K562 (cell line): ENCODE results near the gene TMEM273. TPM values are rescaled to one million over a fixed set of nuclear protein-coding genes. Genes with fewer than 3 reads are reported as not detected.

ENCODE experiments used
- ATAC-seq: fragments of 200-7000 bp; cut with Tn5 transposase; 3 replicates; pipeline ENCODE4 v1.9.1; 2020; ENCODE audit warnings: moderate library complexity
- BruUV-seq: library from RNA; stranded (reverse); fragments of 400-500 nt; replicated peaks from 2 replicates; lab custom pipeline; 2021; lab: Mats Ljungman, UMichigan
- CTCF ChIA-PET: fragments of 300-600 bp; formaldehyde crosslinking; extraction: SDS; loops from one replicate; lab custom pipeline; 2021; ENCODE audit warnings: low intra/inter-chr PET ratio; lab: Yijun Ruan, JAX
- POLR2A ChIA-PET: fragments of 300-600, 350-650 bp; sonication (Branson Sonifier 250); formaldehyde crosslinking; extraction: SDS; loops from one replicate; lab custom pipeline; 2021; ENCODE audit warnings: antibody characterized with exemption, inconsistent platforms; lab: Yijun Ruan, JAX
- DNase-seq, 4 experiments: peaks; one replicate each; pipeline versions ENCODE4 v3.0.0 to v3.0.0-alpha.2; 2011 to 2018; ENCODE audit warnings: low spot score in 3 of 4, mixed read lengths in 3 of 4; ENCODE audit errors: extremely low read depth in 1 of 4
- FAIRE-seq: peaks from 2 replicates; lab custom pipeline; 2011; peaks lifted over from hg19 to GRCh38; lab: Jason Lieb, UNC
- H2AFZ ChIP-seq: 2 replicates; pipeline ENCODE4 v1.6.0; 2011; ENCODE audit warnings: low read depth, low read length, control low read depth, inconsistent platforms
- H3K27ac ChIP-seq: fragments of 200-600 bp; 3 replicates; pipeline ENCODE4 v1.8.0; 2011; ENCODE audit warnings: low read depth, mild to moderate bottlenecking, control low read depth, inconsistent platforms, low read length, moderate library complexity, mixed read lengths; ENCODE audit errors: extremely low read depth
- H3K27me3 ChIP-seq, 2 experiments: fragments of 300-600 bp in 1 of 2; 2 replicates in 1 of 2; 3 replicates in 1 of 2; pipeline versions ENCODE4 v1.6.0 to v1.8.0; 2011; ENCODE audit warnings: inconsistent platforms in 2 of 2, low read length in 2 of 2, mild to moderate bottlenecking in 1 of 2, mixed read lengths in 1 of 2, moderate library complexity in 1 of 2; ENCODE audit not compliant: control insufficient read depth in 2 of 2, insufficient read depth in 2 of 2
- H3K36me3 ChIP-seq: fragments of 300-600 bp; 3 replicates; pipeline ENCODE4 v1.8.0; 2011; ENCODE audit warnings: mild to moderate bottlenecking, low read length, inconsistent platforms; ENCODE audit not compliant: control insufficient read depth, insufficient read depth
- H3K4me1 ChIP-seq, 2 experiments: fragments of 200-600 bp in 1 of 2; replicated peaks in 1 of 2; 2 replicates in 1 of 2; 3 replicates in 1 of 2; pipeline versions ENCODE4 v1.5.1 to v1.8.0; 2011; ENCODE audit warnings: inconsistent platforms in 2 of 2, low read length in 2 of 2, mild to moderate bottlenecking in 1 of 2, mixed read lengths in 1 of 2, moderate library complexity in 1 of 2; ENCODE audit not compliant: control insufficient read depth in 2 of 2, insufficient read depth in 2 of 2
- H3K4me2 ChIP-seq: 2 replicates; pipeline ENCODE4 v1.6.1; 2011; ENCODE audit warnings: low read length, control low read depth, inconsistent platforms, mixed read lengths; ENCODE audit not compliant: insufficient read depth
- H3K4me3 ChIP-seq: fragments of 200-600 bp; sonication (generic), shearing (Covaris generic); 2 replicates; pipeline ENCODE4 v1.5.1; 2016; ENCODE audit warnings: control low read depth, inconsistent platforms
- H3K79me2 ChIP-seq: fragments of 200-600 bp; 3 replicates; pipeline ENCODE4 v1.8.0; 2011; ENCODE audit warnings: low read length, inconsistent platforms; ENCODE audit not compliant: control insufficient read depth, insufficient read depth
- H3K9ac ChIP-seq, 2 experiments: 2 replicates each; pipeline versions ENCODE4 v1.6.0 to v1.6.1; 2011; ENCODE audit warnings: low read depth in 2 of 2, low read length in 2 of 2, control low read depth in 1 of 2, inconsistent platforms in 1 of 2, mild to moderate bottlenecking in 1 of 2, mixed read lengths in 1 of 2; ENCODE audit not compliant: insufficient read depth in 1 of 2
- H3K9me1 ChIP-seq: one replicate; pipeline ENCODE4 v1.6.0; 2011; ENCODE audit warnings: inconsistent platforms, mild to moderate bottlenecking, low read length, moderate library complexity; ENCODE audit not compliant: control insufficient read depth, insufficient read depth
- H3K9me3 ChIP-seq: replicated peaks from 2 replicates; pipeline ENCODE4 v1.5.1; 2011; ENCODE audit warnings: low read depth, low read length, inconsistent platforms; ENCODE audit not compliant: control insufficient read depth, insufficient read depth
- H4K20me1 ChIP-seq: replicated peaks from 2 replicates; pipeline ENCODE4 v1.6.1; 2011; ENCODE audit warnings: low read length, inconsistent platforms, mixed read lengths; ENCODE audit not compliant: control insufficient read depth, insufficient read depth
- CHD1 ChIP-seq: fragments of 200-600 bp; sonication (generic); IDR thresholded peaks from one replicate; pipeline ENCODE4 v1.6.1; 2012; ENCODE audit warnings: mild to moderate bottlenecking, moderate library complexity, low read length, inconsistent platforms
- DACH1 ChIP-seq: fragments of 450-650 bp; IDR thresholded peaks from 2 replicates; pipeline ENCODE4 v1.6.1; 2018; ENCODE audit not compliant: partially characterized antibody
- ETV5 ChIP-seq: sonication (generic); formaldehyde crosslinking; IDR thresholded peaks from 2 replicates; pipeline ENCODE4 v1.4.0; 2020; ENCODE audit warnings: low read depth, mild to moderate bottlenecking, missing genetic modification reagents
- FOXJ2 ChIP-seq: fragments of 200-800 bp; sonication (Bioruptor generic); IDR thresholded peaks from 2 replicates; pipeline ENCODE4 v1.6.1; 2016; ENCODE audit warnings: missing genetic modification characterization, missing compliant biosample characterization
- HDAC2 ChIP-seq: fragments of 450-650 bp; IDR thresholded peaks from 2 replicates; pipeline ENCODE4 v1.6.1; 2016; ENCODE audit warnings: mild to moderate bottlenecking
- HDGF ChIP-seq: fragments of 450-650 bp; IDR thresholded peaks from 2 replicates; pipeline ENCODE4 v1.6.1; 2016
- HNRNPLL ChIP-seq: fragments of 200-400 bp; formaldehyde crosslinking; IDR thresholded peaks from 2 replicates; pipeline ENCODE4 v1.6.1; 2017; ENCODE audit warnings: low read length, low read depth, mild to moderate bottlenecking; ENCODE audit not compliant: poor library complexity, severe bottlenecking
- HNRNPUL1 ChIP-seq: fragments of 200-400 bp; formaldehyde crosslinking; IDR thresholded peaks from 2 replicates; pipeline ENCODE4 v1.6.1; 2017; ENCODE audit warnings: low read length
- MTA2 ChIP-seq: fragments of 450-650 bp; IDR thresholded peaks from 2 replicates; pipeline ENCODE4 v1.6.1; 2016; ENCODE audit warnings: low read depth
- MTF1 ChIP-seq: fragments of 250-450 bp; sonication (Bioruptor Pico); IDR thresholded peaks from 2 replicates; pipeline ENCODE4 v1.9.0; 2021; ENCODE audit warnings: moderate library complexity, mild to moderate bottlenecking, inconsistent platforms, borderline replicate concordance
- RBM39 ChIP-seq: fragments of 200-400 bp; formaldehyde crosslinking; optimal IDR thresholded peaks from 2 replicates; pipeline ENCODE3; 2018; ENCODE audit warnings: low read depth, low read length
- SLC30A9 ChIP-seq: fragments of 250-450 bp; sonication (Bioruptor Pico); IDR thresholded peaks from 2 replicates; pipeline ENCODE4 v1.8.0; 2022; ENCODE audit warnings: mild to moderate bottlenecking, moderate library complexity
- ZFPM2 ChIP-seq: fragments of 250-450 bp; sonication (Bioruptor Pico); IDR thresholded peaks from 2 replicates; pipeline ENCODE4 v1.5.1; 2022; ENCODE audit warnings: mild to moderate bottlenecking
- ZNF134 ChIP-seq: fragments of 250-450 bp; sonication (Bioruptor Pico); conservative IDR thresholded peaks from 2 replicates; pipeline ENCODE4 v1.4.0; 2020
- WGBS: fragments of 100-300 bp; shearing (Covaris generic); methylation state at CpG from one replicate; pipeline ENCODE4 v1.1.6; 2016; ENCODE audit warnings: low coverage, mixed read lengths; ENCODE audit not compliant: insufficient coverage; ENCODE audit errors: missing lambda C conversion rate; 5-methylcytosine and 5-hydroxymethylcytosine counted together
- in situ Hi-C: fragments of 300-500 bp; cut with MboI; formaldehyde crosslinking; loops from 4 replicates; pipeline ENCODE4 v1.15.0; 2018; ENCODE audit warnings: inconsistent platforms, mixed read lengths
- intact Hi-C: fragments of 100-400 bp; cut with micrococcal nuclease; formaldehyde crosslinking; loops from 2 replicates; pipeline ENCODE4 v1.14.2; 2022
- polyA plus RNA-seq, 8 experiments: library from polyadenylated mRNA; depleted of rRNA in 4 of 8; stranded (reverse) in 5 of 8; unstranded in 3 of 8; fragments of >200 nt; fragmentation: Nextera tagmentation in 2 of 8; fragmentation: Illumina TruSeq in 1 of 8; extraction: Ambion mirVana in 2 of 8; extraction: Trizol in 1 of 8; gene quantifications; 2 replicates each; pipeline versions ENCODE4 v1.2.1 to v1.2.3, GENCODE V29; 2011 to 2014; ENCODE audit warnings: inconsistent platforms in 1 of 8, missing spikeins in 1 of 8
- total RNA-seq, 7 experiments: library from RNA; depleted of rRNA in 6 of 7; stranded (reverse); fragments of >200 nt in 6 of 7; fragmentation: Illumina TruSeq in 2 of 7; extraction: Trizol in 2 of 7; gene quantifications; 2 replicates each; pipeline versions ENCODE4 v1.2.1 to v1.2.3, GENCODE V29; 2011 to 2021; ENCODE audit warnings: low replicate concordance in 1 of 7
- TF ChIP-seq, protein P1 (sequence below): fragments of 450-650 bp; IDR thresholded peaks from one replicate; pipeline ENCODE4 v1.6.1; 2018; ENCODE audit warnings: mild to moderate bottlenecking, moderate library complexity; ENCODE audit not compliant: partially characterized antibody

TMEM273 gene
- total and polyA plus RNA-seq, 9 of the 15 experiments (the other 6 are each of a cell fraction or from before 2014, with no cell fraction given), result 39.2 to 131 (median 95.6) TPM

DNA sequence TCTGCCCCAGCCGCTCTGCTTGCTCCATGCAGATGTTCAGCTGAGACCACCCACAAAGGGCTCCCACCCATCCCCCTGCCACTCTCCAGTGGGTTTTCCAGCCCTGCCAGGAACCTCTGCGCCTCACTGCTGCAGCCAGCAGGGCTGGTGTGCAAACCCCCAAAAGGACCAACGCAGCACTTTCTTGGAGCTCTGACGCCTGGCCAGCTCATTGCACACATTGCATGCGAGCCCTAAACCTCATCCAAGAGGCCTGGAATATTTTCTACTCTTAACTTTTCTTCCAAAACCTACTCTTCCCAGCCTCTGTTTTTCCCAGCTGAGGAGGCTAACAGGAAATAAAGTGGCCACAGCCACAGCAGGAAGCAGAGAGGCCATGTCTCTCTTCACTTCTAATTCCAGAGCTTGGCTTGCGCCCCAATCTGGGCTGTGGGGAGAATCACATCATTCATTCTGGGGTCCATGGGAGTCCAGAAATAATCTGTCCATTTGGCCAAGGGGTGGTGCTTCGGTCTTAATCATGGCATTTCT, 49.8 kb downstream of the TMEM273 start:
- Histone ChIP-seq H3K36me3 (no peaks in the 10 kb centered on the region), H3K4me2 (no peak overlapping the region), H3K27me3 (no peaks in the 10 kb centered on the region), H3K27ac (no peak overlapping the region), H3K9ac (no peak overlapping the region), H3K4me3 (no peak overlapping the region), H3K9me3 (peaks cover 5% of the 10 kb centered on the region; the same call in 1 of the 2 replicates), H4K20me1 (no peaks in the 10 kb centered on the region), H2AFZ (no peak overlapping the region), H3K4me1 (peaks cover 0 to 3% of the 10 kb centered on the region in 2 experiments; a peak in 2 of 5 replicates), H3K9me1 (no peaks in the 10 kb centered on the region), H3K79me2 (no peaks in the 10 kb centered on the region)
- ChIA-PET POLR2A (interaction anchor here (0.6 to 2.4 kb wide), 5 partner anchors 10 to 27 kb away, joined by 3 to 12 read pairs (median 7); no protein-coding TSS in a partner anchor), CTCF (no interaction called here)
- DNase-seq (no peak), ATAC-seq (no peak), FAIRE-seq (no peak)
- in situ Hi-C loops (no loop called here), intact Hi-C loops (no loop called here)
- 45% methylated on average over 6 of the region's 7 CpGs for WGBS
- BruUV-seq, result no TSS peak
- TF ChIP-seq RBM39 (no peak), MTA2 (no peak), ZNF134 (no peak), HNRNPUL1 (no peak), SLC30A9 (CRISPR knock-in tag) (no peak), ZFPM2 (CRISPR knock-in tag) (no peak), HNRNPLL (no peak), ETV5 (CRISPR knock-in tag) (no peak), HDAC2 (no peak), FOXJ2 (no peak), HDGF (no peak), CHD1 (no peak), DACH1 (no peak), MTF1 (CRISPR knock-in tag) (no peak)
- TF ChIP-seq, protein P1, sequence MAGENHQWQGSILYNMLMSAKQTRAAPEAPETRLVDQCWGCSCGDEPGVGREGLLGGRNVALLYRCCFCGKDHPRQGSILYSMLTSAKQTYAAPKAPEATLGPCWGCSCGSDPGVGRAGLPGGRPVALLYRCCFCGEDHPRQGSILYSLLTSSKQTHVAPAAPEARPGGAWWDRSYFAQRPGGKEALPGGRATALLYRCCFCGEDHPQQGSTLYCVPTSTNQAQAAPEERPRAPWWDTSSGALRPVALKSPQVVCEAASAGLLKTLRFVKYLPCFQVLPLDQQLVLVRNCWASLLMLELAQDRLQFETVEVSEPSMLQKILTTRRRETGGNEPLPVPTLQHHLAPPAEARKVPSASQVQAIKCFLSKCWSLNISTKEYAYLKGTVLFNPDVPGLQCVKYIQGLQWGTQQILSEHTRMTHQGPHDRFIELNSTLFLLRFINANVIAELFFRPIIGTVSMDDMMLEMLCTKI, result no peak
